ENCODE data around the gene MVB12B.

- TF ChIP-seq POLR2A (IDR thresholded peaks at IDR 0.05; ENCODE audit: low read length) (no peak), GATA1 (IDR thresholded peaks at IDR 0.05; ENCODE audit: low read depth, low read length) (no peak)
These were observed 190.6 kb downstream of the MVB12B start for GRCh38 chr9:126516936-126517832.

Data from erythroblast (primary cell).